ENCODE data around the gene ZNRD2. TPM values are rescaled to one million over a fixed set of nuclear protein-coding genes. Genes with fewer than 3 reads are reported as not detected.

The ZNRD2 gene
- total RNA-seq, 1 donor from 2014 or later = 40.9 TPM

DNA sequence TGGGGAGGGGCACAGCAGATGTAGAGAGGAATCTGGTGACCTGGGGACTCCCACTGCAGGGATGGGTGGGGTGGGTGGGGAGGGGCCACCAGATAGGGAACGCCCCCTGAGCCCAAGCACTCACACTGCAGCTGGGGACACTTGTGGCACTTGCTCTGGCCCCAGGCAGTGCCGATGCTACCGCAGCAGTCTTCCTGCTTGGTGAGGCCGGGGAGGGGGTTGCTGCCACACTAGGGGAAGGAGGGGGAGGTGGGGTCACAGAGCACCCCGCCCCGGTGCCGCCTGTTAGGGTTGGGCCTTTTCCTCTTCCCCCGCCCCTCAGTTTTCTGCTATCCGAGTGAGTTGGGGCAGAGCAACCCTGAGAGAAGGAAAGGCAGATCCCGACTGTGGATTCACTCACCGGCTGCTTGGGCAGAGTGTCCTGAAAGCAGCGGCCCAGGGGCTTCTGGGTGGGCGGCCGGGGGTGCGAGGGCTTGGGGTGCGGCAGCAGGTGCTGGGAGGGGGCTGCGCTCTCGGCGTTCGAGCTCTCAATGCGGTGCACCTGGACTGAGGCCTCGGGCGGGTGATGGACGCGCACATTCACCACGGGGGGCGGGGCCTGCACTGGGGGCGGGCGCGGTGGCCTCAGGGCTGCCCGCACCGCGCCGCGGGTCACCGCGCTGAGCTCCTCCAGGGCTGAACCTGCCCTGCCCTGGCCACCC is 16.8 kb upstream of the ZNRD2 start:
- no peak overlapping the region for H3K4me3 Mint-ChIP-seq
- H3K27ac Mint-ChIP-seq = no peak overlapping the region
- TF ChIP-seq CTCF (IDR thresholded peaks at IDR 0.05) = no peak
- intact Hi-C loops (cut with micrococcal nuclease) = no loop called here
- ChIA-PET POLR2A (interaction anchor here (0.6 to 3.2 kb wide), 5 partner anchors 12 to 505 kb away, joined by 4 to 38 read pairs (median 8); partner anchors contain the start of gene ZNRD2), CTCF (interaction anchor here (1.5 to 3.7 kb wide), 3 partner anchors 10 to 35 kb away, joined by 3 to 47 read pairs (median 12); no protein-coding TSS in a partner anchor)
- no peaks in the 10 kb centered on the region for H3K9me3 Mint-ChIP-seq
- no peaks in the 10 kb centered on the region for H3K27me3 Mint-ChIP-seq
- ATAC-seq (ENCODE audit: low read depth) (peak; percentile 36), DNase-seq (no peak)
- peaks cover 54% of the 10 kb centered on the region for H3K4me1 Mint-ChIP-seq
- H3K36me3 Mint-ChIP-seq (ENCODE audit: low read depth) = no peaks in the 10 kb centered on the region

GRCh38 chr11:65554057-65554818 is 16.0 kb upstream of the ZNRD2 start:
- CTCF ChIA-PET = interaction anchor here (3.7 kb wide), 1 partner anchor 13 kb away, joined by 47 read pairs; no protein-coding TSS in a partner anchor
- Mint-ChIP-seq H3K27ac (no peak overlapping the region), H3K27me3 (no peaks in the 10 kb centered on the region), H3K4me3 (peak overlapping the region; percentile 5), H3K36me3 (ENCODE audit: low read depth) (no peaks in the 10 kb centered on the region), H3K9me3 (no peaks in the 10 kb centered on the region), H3K4me1 (peaks cover 49% of the 10 kb centered on the region)
- intact Hi-C loops (cut with micrococcal nuclease) = no loop called here
- TF ChIP-seq CTCF (IDR thresholded peaks at IDR 0.05) = no peak
- POLR2A ChIA-PET = no interaction called here
- no peak for DNase-seq
- no peak for ATAC-seq (ENCODE audit: low read depth)

GRCh38 chr11:65554842-65555430 is 15.3 kb upstream of the ZNRD2 start:
- Mint-ChIP-seq H3K4me1 (peaks cover 46% of the 10 kb centered on the region), H3K27me3 (peaks cover under 1% of the 10 kb centered on the region)
- DNase-seq = no peak

DNA sequence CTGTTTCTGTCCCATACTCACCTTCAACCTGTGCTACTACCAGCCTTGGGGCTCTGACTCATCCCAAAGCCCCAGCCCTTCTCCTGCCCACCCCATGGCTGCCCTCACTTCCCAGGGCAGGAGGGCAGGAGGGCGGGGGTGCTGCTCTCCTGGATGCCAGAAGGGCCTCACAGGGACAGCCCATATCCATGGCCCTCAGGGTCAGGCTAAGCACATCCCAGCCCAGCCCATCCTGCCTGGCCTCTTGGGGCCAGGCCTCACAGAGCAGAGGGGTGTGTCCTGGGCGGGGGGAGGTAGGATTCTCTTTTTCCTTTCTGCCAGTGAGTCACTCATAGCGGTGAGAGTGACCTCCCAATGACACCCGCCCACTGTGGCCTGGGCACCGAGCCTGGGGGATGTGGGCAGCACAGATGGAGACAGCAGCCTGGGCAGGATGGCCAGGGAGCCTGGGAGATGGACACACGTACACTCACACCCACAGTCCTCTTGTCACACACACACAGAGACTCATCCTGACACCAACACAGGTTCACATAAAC is 14.5 kb upstream of the ZNRD2 start:
- intact Hi-C loops (cut with micrococcal nuclease) = no loop called here
- Mint-ChIP-seq H3K27ac (no peak overlapping the region), H3K36me3 (ENCODE audit: low read depth) (no peaks in the 10 kb centered on the region), H3K4me1 (peaks cover 48% of the 10 kb centered on the region), H3K4me3 (no peak overlapping the region), H3K27me3 (peaks cover 4% of the 10 kb centered on the region), H3K9me3 (no peaks in the 10 kb centered on the region)
- TF ChIP-seq CTCF (IDR thresholded peaks at IDR 0.05) = no peak
- no peak for DNase-seq
- no peak for ATAC-seq (ENCODE audit: low read depth)
- POLR2A ChIA-PET = interaction anchor here (1.2 to 1.9 kb wide), 2 partner anchors 9 to 15 kb away, joined by 6 to 17 read pairs; no protein-coding TSS in a partner anchor
- CTCF ChIA-PET = no interaction called here

More at GRCh38 chr11:65554842-65555430, 15.3 kb upstream of the ZNRD2 start:
- no peaks in the 10 kb centered on the region for H3K9me3 Mint-ChIP-seq
- H3K36me3 Mint-ChIP-seq (ENCODE audit: low read depth) = no peaks in the 10 kb centered on the region
- POLR2A ChIA-PET = interaction anchor here (1.2 kb wide), 1 partner anchor 8 kb away, joined by 17 read pairs; no protein-coding TSS in a partner anchor
- intact Hi-C loops (cut with micrococcal nuclease) = no loop called here
- ATAC-seq (ENCODE audit: low read depth) = no peak
- CTCF ChIA-PET = no interaction called here
- H3K4me3 Mint-ChIP-seq = peak overlapping the region; percentile 5
- TF ChIP-seq CTCF (IDR thresholded peaks at IDR 0.05) = no peak
- H3K27ac Mint-ChIP-seq = peak overlapping the region; percentile 21
